SK-N-SH (cell line): Measurements from ENCODE around the gene MYPOP.
"Not testable (repeated sequence)": the region's sequence is repeated elsewhere in the genome, so short reads cannot be mapped to it uniquely, and the experiment has no call there.

ENCODE experiments used
- CTCF ChIP-seq: fragments of 200-600 bp; sonication (generic); IDR thresholded peaks from 2 replicates; pipeline ENCODE4 v1.6.1; 2017; ENCODE audit warnings: antibody characterized with exemption, mild to moderate bottlenecking, moderate library complexity
- ELF1 ChIP-seq: IDR thresholded peaks from 2 replicates; pipeline ENCODE4 v1.4.0; 2012
- MXI1 ChIP-seq: IDR thresholded peaks from 2 replicates; pipeline ENCODE4 v1.6.1; 2012; ENCODE audit warnings: mild to moderate bottlenecking, low read depth, low read length, improper control_type of control experiment
- POLR2AphosphoS5 ChIP-seq: IDR thresholded peaks from 2 replicates; pipeline ENCODE4 v1.6.1; 2012; ENCODE audit warnings: low read depth, low read length
- SMC3 ChIP-seq: IDR thresholded peaks from 2 replicates; pipeline ENCODE4 v1.6.1; 2012; ENCODE audit warnings: low read depth, low read length, improper control_type of control experiment

GRCh38 chr19:45895983-45896599 is 6.3 kb downstream of the MYPOP start:
- not testable (repeated sequence) for TF ChIP-seq ELF1, POLR2AphosphoS5, CTCF, SMC3, MXI1
